SU-DHL-6 (cell line): ENCODE results near the gene SSTR5.

Source experiments
- CTCF ChIP-seq: fragments of 200-600 bp; sonication (generic); IDR thresholded peaks from one replicate; pipeline ENCODE4 v1.5.1; 2017; ENCODE audit warnings: antibody characterized with exemption, mild to moderate bottlenecking, low read length, moderate library complexity; ENCODE audit not compliant: insufficient read depth, poor library complexity, severe bottlenecking
- EZH2phosphoT487 ChIP-seq: fragments of 200-600 bp; sonication (generic), shearing (Covaris generic); conservative IDR thresholded peaks from 2 replicates; pipeline ENCODE4 v1.6.1; 2018; ENCODE audit warnings: mild to moderate bottlenecking, antibody characterized with exemption, low read length, moderate library complexity, mixed read lengths

- TF ChIP-seq CTCF (no peak), EZH2phosphoT487 (no peak)
Measured at GRCh38 chr16:1040346-1040745, 32.2 kb upstream of the SSTR5 start.
